Femur (tissue), 1 donor: ENCODE results near the gene GPLD1.
"Not testable (repeated sequence)": the region's sequence is repeated elsewhere in the genome, so short reads cannot be mapped to it uniquely, and the experiment has no call there.

Experiments
- DNase-seq: peaks from one replicate; pipeline ENCODE4 v3.0.0-alpha.2; 2017

GPLD1 gene

GRCh38 chr6:24454452-24454851 is 34.9 kb downstream of the GPLD1 start:
- DNase-seq = no peak

- no peak for DNase-seq
Observed at GRCh38 chr6:24453921-24454320, 35.5 kb downstream of the GPLD1 start.

GRCh38 chr6:24451581-24452388 is 37.6 kb downstream of the GPLD1 start:
- DNase-seq = no peak

GRCh38 chr6:24448828-24449525 is 40.4 kb downstream of the GPLD1 start:
- no peak for DNase-seq

- no peak for DNase-seq
Observed at GRCh38 chr6:24448396-24448795, 41.0 kb downstream of the GPLD1 start.

- no peak for DNase-seq
Observed at GRCh38 chr6:24446670-24447069, 42.7 kb downstream of the GPLD1 start.

- no peak for DNase-seq
Observed at GRCh38 chr6:24445704-24446103, 43.7 kb downstream of the GPLD1 start.

- no peak for DNase-seq
Observed at GRCh38 chr6:24444588-24444987, 44.8 kb downstream of the GPLD1 start.

- DNase-seq = no peak
Observed at GRCh38 chr6:24441599-24441904, 47.8 kb downstream of the GPLD1 start.

GRCh38 chr6:24440897-24441598 is 48.3 kb downstream of the GPLD1 start:
- no peak for DNase-seq

GRCh38 chr6:24439858-24440539 is 49.4 kb downstream of the GPLD1 start:
- no peak for DNase-seq

GRCh38 chr6:24436979-24437378 is 52.4 kb downstream of the GPLD1 start:
- DNase-seq = no peak

GRCh38 chr6:24432611-24433010 is 56.8 kb downstream of the GPLD1 start:
- no peak for DNase-seq

GRCh38 chr6:24431045-24431451 is 58.3 kb downstream of the GPLD1 start:
- no peak for DNase-seq

- DNase-seq = no peak
Observed at GRCh38 chr6:24430086-24430485, 59.3 kb downstream of the GPLD1 start.

GRCh38 chr6:24429146-24429545 is 60.2 kb downstream of the GPLD1 start:
- no peak for DNase-seq

- DNase-seq = no peak
Observed at GRCh38 chr6:24428615-24429014, 60.8 kb downstream of the GPLD1 start.

GRCh38 chr6:24426729-24427446 is 62.5 kb downstream of the GPLD1 start:
- DNase-seq = no peak

GRCh38 chr6:24425091-24425490 is 64.3 kb downstream of the GPLD1 start:
- no peak for DNase-seq

- DNase-seq = no peak
Observed at GRCh38 chr6:24419526-24419925, 69.9 kb downstream of the GPLD1 start.

- DNase-seq = no peak
Observed at GRCh38 chr6:24415753-24416152, 73.6 kb downstream of the GPLD1 start.

- DNase-seq = not testable (repeated sequence)
Observed at GRCh38 chr6:24414531-24414930, 74.8 kb downstream of the GPLD1 start.

- no peak for DNase-seq
Observed at GRCh38 chr6:24412294-24412693, 77.1 kb downstream of the GPLD1 start.
